Measurements from ENCODE around the gene SNX32. TPM values are rescaled to one million over a fixed set of nuclear protein-coding genes. Genes with fewer than 3 reads are reported as not detected.

SNX32 gene
- total RNA-seq, 3 donors from 2014 or later = 0.15 to 2.3 (median 0.48) TPM

- Histone ChIP-seq H3K9me3 (no peaks in the 10 kb centered on the region), H3K4me1 (peaks cover 14 to 21% of the 10 kb centered on the region in 2 donors), H3K27me3 (no peaks in the 10 kb centered on the region), H3K27ac (peak overlapping the region in 1 of 2 donors; percentile 99), H3K36me3 (no peaks in the 10 kb centered on the region), H3K4me3 (peak overlapping the region in 1 of 3 donors; percentile 92)
- no peak for TF ChIP-seq CTCF (IDR thresholded peaks at IDR 0.05)
- no peak for DNase-seq (ENCODE audit: low spot score in 2 of 2)
- intact Hi-C loops (cut with DNase I; ENCODE audit: low total_unique reads) = no loop called here
Observed at GRCh38 chr11:65892661-65893317, 59.0 kb downstream of the SNX32 start.

- no peak for DNase-seq (ENCODE audit: low spot score in 2 of 2)
- no peaks in the 10 kb centered on the region for H3K36me3 ChIP-seq
- peaks cover 0 to under 1% of the 10 kb centered on the region in 2 donors for H3K27me3 ChIP-seq
- intact Hi-C loops (cut with DNase I; ENCODE audit: low total_unique reads) = no loop called here
- TF ChIP-seq POLR2A (IDR thresholded peaks at IDR 0.05) (no peak), CTCF (IDR thresholded peaks at IDR 0.05) (no peak), POLR2AphosphoS5 (IDR thresholded peaks at IDR 0.05) (no peak)
- no peaks in the 10 kb centered on the region for H3K9me3 ChIP-seq
- peak overlapping the region; percentile 64 to 99 for H3K27ac ChIP-seq
- peaks cover 12 to 20% of the 10 kb centered on the region in 2 donors for H3K4me1 ChIP-seq
- peak overlapping the region in 2 of 3 donors; percentile 3 to 92 for H3K4me3 ChIP-seq
Observed at GRCh38 chr11:65894034-65894591, 60.4 kb downstream of the SNX32 start.

GRCh38 chr11:65895482-65895981, 61.8 kb downstream of the SNX32 start:
- no peak overlapping the region for H3K4me3 ChIP-seq
- H3K9me3 ChIP-seq = no peaks in the 10 kb centered on the region
- no peaks in the 10 kb centered on the region for H3K36me3 ChIP-seq
- H3K4me1 ChIP-seq = peaks cover 12 to 22% of the 10 kb centered on the region in 2 donors
- DNase-seq (ENCODE audit: low spot score in 2 of 2) = no peak
- TF ChIP-seq POLR2A (IDR thresholded peaks at IDR 0.05) (no peak), CTCF (IDR thresholded peaks at IDR 0.05) (no peak), POLR2AphosphoS5 (IDR thresholded peaks at IDR 0.05) (no peak)
- intact Hi-C loops (cut with DNase I; ENCODE audit: low total_unique reads) = no loop called here
- peaks cover 0 to 8% of the 10 kb centered on the region in 2 donors for H3K27me3 ChIP-seq
- no peak overlapping the region for H3K27ac ChIP-seq

- TF ChIP-seq POLR2AphosphoS5 (IDR thresholded peaks at IDR 0.05) = no peak
- TF ChIP-seq POLR2A (IDR thresholded peaks at IDR 0.05) = no peak
- no peak for TF ChIP-seq CTCF (IDR thresholded peaks at IDR 0.05)
- no peak for DNase-seq (ENCODE audit: low spot score in 2 of 2)
- Histone ChIP-seq H3K4me3 (no peak overlapping the region), H3K27me3 (peaks cover 0 to 8% of the 10 kb centered on the region in 2 donors), H3K27ac (no peak overlapping the region), H3K4me1 (peaks cover 11 to 17% of the 10 kb centered on the region in 2 donors), H3K36me3 (no peaks in the 10 kb centered on the region), H3K9me3 (no peaks in the 10 kb centered on the region)
- intact Hi-C loops (cut with DNase I; ENCODE audit: low total_unique reads) = no loop called here
Observed at GRCh38 chr11:65896034-65896999, 62.6 kb downstream of the SNX32 start.
